H1 (cell line): ENCODE results near the gene NDUFB10.

ENCODE experiments used
- CEBPB ChIP-seq: IDR thresholded peaks from 2 replicates; pipeline ENCODE4 v1.6.1; 2012; ENCODE audit warnings: low read depth, low read length
- CHD2 ChIP-seq: IDR thresholded peaks from 2 replicates; pipeline ENCODE4 v1.6.1; 2012; ENCODE audit warnings: low read length, improper control_type of control experiment
- EZH2 ChIP-seq: fragments of 200-600 bp; sonication (generic); IDR thresholded peaks from 2 replicates; pipeline ENCODE4 v1.7.1; 2012; ENCODE audit warnings: low read depth, mild to moderate bottlenecking, moderate library complexity, low read length, inconsistent platforms; ENCODE audit not compliant: severe bottlenecking
- GABPA ChIP-seq: IDR thresholded peaks from 2 replicates; pipeline ENCODE4 v1.6.1; 2011; ENCODE audit warnings: mild to moderate bottlenecking, low read length, moderate library complexity, borderline replicate concordance; ENCODE audit not compliant: insufficient read depth
- HDAC2 ChIP-seq, 2 experiments: fragments of 300-600 bp in 1 of 2; sonication (generic) in 1 of 2; IDR thresholded peaks; 2 replicates each; pipeline ENCODE4 v1.6.1; 2011 to 2012; ENCODE audit warnings: low read depth in 2 of 2, low read length in 2 of 2, mild to moderate bottlenecking in 2 of 2, moderate library complexity in 2 of 2, borderline replicate concordance in 1 of 2, inconsistent platforms in 1 of 2
- JUND ChIP-seq: IDR thresholded peaks from 2 replicates; pipeline ENCODE4 v1.6.1; 2011; ENCODE audit warnings: mild to moderate bottlenecking, improper control_type of control experiment, low read length
- MAFK ChIP-seq: IDR thresholded peaks from 2 replicates; pipeline ENCODE4 v1.6.1; 2012; ENCODE audit warnings: low read depth, mild to moderate bottlenecking, improper control_type of control experiment, low read length
- POLR2AphosphoS5 ChIP-seq: IDR thresholded peaks from 2 replicates; pipeline ENCODE4 v1.6.1; 2011; ENCODE audit warnings: low read depth, low read length
- RBBP5 ChIP-seq: IDR thresholded peaks from 2 replicates; pipeline ENCODE4 v1.7.1; 2012; ENCODE audit warnings: low read depth, mild to moderate bottlenecking, inconsistent platforms, low read length, moderate library complexity, borderline replicate concordance
- SP1 ChIP-seq: IDR thresholded peaks from 2 replicates; pipeline ENCODE4 v1.6.1; 2011; ENCODE audit warnings: low read depth, low read length
- TF ChIP-seq, protein P1 (sequence below), 3 experiments: IDR thresholded peaks; 1 replicate in 2 of 3; 2 replicates in 1 of 3; pipeline versions ENCODE4 v1.5.1 to v1.6.1; 2011; ENCODE audit warnings: low read length in 3 of 3, mild to moderate bottlenecking in 3 of 3, inconsistent platforms in 2 of 3, low read depth in 1 of 3, moderate library complexity in 1 of 3; ENCODE audit not compliant: insufficient read depth in 1 of 3; ENCODE audit errors: control extremely low read depth in 1 of 3
- TF ChIP-seq, protein P2 (sequence below): IDR thresholded peaks from 2 replicates; pipeline ENCODE4 v1.6.1; 2011; ENCODE audit warnings: low read depth, mild to moderate bottlenecking, low read length; ENCODE audit not compliant: insufficient read depth

DNA sequence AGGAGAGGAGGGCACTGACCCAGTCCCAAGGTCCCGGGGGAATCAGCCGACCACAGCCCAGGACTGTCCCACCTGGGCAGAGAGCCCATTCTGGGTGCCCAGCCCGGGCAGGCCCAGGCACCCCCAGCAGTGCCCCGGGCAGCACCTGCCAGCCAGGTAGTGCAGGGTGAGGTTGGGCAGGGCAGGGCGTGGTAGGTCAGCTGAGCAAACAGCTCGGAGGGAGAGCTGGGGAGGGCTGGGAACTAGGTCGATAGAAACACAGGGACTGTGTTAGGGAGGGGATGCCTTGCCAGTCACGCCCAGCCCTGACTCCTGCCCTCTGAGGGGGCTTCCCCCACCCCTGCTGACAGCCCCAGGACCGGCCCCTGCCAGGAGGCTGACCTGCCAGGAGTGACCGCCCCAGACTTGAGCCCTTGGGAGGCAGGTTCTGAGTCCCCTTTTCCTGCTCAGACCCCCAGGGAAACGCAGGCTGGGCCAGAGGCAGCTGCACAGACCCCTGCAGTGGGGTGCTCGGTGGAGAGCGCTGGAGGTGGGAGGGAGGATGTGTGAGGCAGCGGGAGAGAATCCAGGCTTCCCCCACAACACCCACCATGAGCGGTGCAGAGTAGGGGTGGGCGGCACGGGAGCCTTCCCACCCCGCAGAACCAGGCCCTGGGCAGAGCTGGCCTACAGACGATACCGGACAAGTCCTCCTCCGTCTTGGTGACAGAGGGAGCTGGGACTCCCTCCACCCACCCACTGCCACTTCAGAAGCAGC, 45.8 kb upstream of the NDUFB10 start:
- TF ChIP-seq, protein P1, sequence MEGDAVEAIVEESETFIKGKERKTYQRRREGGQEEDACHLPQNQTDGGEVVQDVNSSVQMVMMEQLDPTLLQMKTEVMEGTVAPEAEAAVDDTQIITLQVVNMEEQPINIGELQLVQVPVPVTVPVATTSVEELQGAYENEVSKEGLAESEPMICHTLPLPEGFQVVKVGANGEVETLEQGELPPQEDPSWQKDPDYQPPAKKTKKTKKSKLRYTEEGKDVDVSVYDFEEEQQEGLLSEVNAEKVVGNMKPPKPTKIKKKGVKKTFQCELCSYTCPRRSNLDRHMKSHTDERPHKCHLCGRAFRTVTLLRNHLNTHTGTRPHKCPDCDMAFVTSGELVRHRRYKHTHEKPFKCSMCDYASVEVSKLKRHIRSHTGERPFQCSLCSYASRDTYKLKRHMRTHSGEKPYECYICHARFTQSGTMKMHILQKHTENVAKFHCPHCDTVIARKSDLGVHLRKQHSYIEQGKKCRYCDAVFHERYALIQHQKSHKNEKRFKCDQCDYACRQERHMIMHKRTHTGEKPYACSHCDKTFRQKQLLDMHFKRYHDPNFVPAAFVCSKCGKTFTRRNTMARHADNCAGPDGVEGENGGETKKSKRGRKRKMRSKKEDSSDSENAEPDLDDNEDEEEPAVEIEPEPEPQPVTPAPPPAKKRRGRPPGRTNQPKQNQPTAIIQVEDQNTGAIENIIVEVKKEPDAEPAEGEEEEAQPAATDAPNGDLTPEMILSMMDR (IDR thresholded peaks at IDR 0.05; ENCODE audit: control extremely low read depth in 1 of 3, insufficient read depth in 1 of 3, low read depth in 1 of 3, low read length in 3 of 3), result no peak
- TF ChIP-seq GABPA (no peak), JUND (no peak), POLR2AphosphoS5 (no peak), CEBPB (no peak), SP1 (no peak), CHD2 (no peak), EZH2 (no peak), MAFK (no peak), HDAC2 (IDR thresholded peaks at IDR 0.05; ENCODE audit: borderline replicate concordance in 1 of 2, low read depth in 2 of 2, low read length in 2 of 2) (no peak), RBBP5 (no peak)
- TF ChIP-seq, protein P2, sequence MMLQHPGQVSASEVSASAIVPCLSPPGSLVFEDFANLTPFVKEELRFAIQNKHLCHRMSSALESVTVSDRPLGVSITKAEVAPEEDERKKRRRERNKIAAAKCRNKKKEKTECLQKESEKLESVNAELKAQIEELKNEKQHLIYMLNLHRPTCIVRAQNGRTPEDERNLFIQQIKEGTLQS, result no peak
